GM12872 (cell line): Measurements from ENCODE around the gene MRPL28.

Experiments
- CTCF ChIP-seq: IDR thresholded peaks from 3 replicates; pipeline ENCODE4 v1.5.1; 2011; ENCODE audit warnings: low read depth, mild to moderate bottlenecking, low read length, moderate library complexity; ENCODE audit not compliant: insufficient read depth

The MRPL28 gene

GRCh38 chr16:404971-405486 lies 34.7 kb upstream of the MRPL28 start:
- no peak for TF ChIP-seq CTCF

GRCh38 chr16:401468-402348 lies 31.4 kb upstream of the MRPL28 start, which contains the start of gene DECR2:
Gene DECR2, plus strand, starts transcription at chr16:401885. Its CDS starts 79 bp downstream, at chr16:401964.
- peak; percentile 63 for TF ChIP-seq CTCF

- no peak for TF ChIP-seq CTCF
These were observed 29.8 kb upstream of the MRPL28 start for GRCh38 chr16:400061-400591.

- TF ChIP-seq CTCF, result no peak
These were observed 29.1 kb upstream of the MRPL28 start for GRCh38 chr16:399340-400019.

- TF ChIP-seq CTCF, result no peak
These were observed 28.4 kb upstream of the MRPL28 start for GRCh38 chr16:398561-399339.

- peak; percentile 41; the same call in 1 of the 3 replicates for TF ChIP-seq CTCF
These were observed 27.5 kb upstream of the MRPL28 start for GRCh38 chr16:397736-398332.
